Measurements from ENCODE around the gene STK39. TPM values are rescaled to one million over a fixed set of nuclear protein-coding genes. Genes with fewer than 3 reads are reported as not detected.

Gene STK39
- total and polyA plus RNA-seq, 9 donors, result 15.2 to 23.2 (median 18.5) TPM

GRCh38 chr2:168184681-168185513 is 62.5 kb downstream of the STK39 start:
- WGBS (ENCODE audit: insufficient coverage), result no CpG with 5 or more reads among the region's 4 CpGs
- Histone ChIP-seq H3K27ac (ENCODE audit: low read length) (no peak overlapping the region), H3K4me3 (ENCODE audit: low read length) (no peak overlapping the region), H3K9me3 (replicated peaks; ENCODE audit: control insufficient read depth, low read depth, low read length) (no peaks in the 10 kb centered on the region), H3K36me3 (ENCODE audit: control insufficient read depth, insufficient read depth, low read length) (no peaks in the 10 kb centered on the region), H3K27me3 (ENCODE audit: control insufficient read depth, insufficient read depth, low read length) (no peaks in the 10 kb centered on the region), H3K4me1 (ENCODE audit: control insufficient read depth, insufficient read depth, low read length) (no peaks in the 10 kb centered on the region)
- DNase-seq, result no peak

- no peak overlapping the region for H3K4me3 ChIP-seq (ENCODE audit: low read length)
- DNase-seq, result no peak
- no peaks in the 10 kb centered on the region for H3K4me1 ChIP-seq (ENCODE audit: control insufficient read depth, insufficient read depth, low read length)
- no peak overlapping the region for H3K27ac ChIP-seq (ENCODE audit: low read length)
- no peaks in the 10 kb centered on the region for H3K9me3 ChIP-seq (replicated peaks; ENCODE audit: control insufficient read depth, low read depth, low read length)
- no peaks in the 10 kb centered on the region for H3K27me3 ChIP-seq (ENCODE audit: control insufficient read depth, insufficient read depth, low read length)
- peaks cover 2% of the 10 kb centered on the region for H3K36me3 ChIP-seq (ENCODE audit: control insufficient read depth, insufficient read depth, low read length)
- WGBS (ENCODE audit: insufficient coverage), result 91% methylated on average over 4 of the region's 4 CpGs
These were observed 63.9 kb downstream of the STK39 start for GRCh38 chr2:168183308-168183997.

GRCh38 chr2:168182550-168183249 is 64.7 kb downstream of the STK39 start:
- no peaks in the 10 kb centered on the region for H3K4me1 ChIP-seq (ENCODE audit: control insufficient read depth, insufficient read depth, low read length)
- H3K36me3 ChIP-seq (ENCODE audit: control insufficient read depth, insufficient read depth, low read length), result peaks cover 2% of the 10 kb centered on the region
- 100% methylated on average over 2 of the region's 5 CpGs for WGBS (ENCODE audit: insufficient coverage)
- no peak overlapping the region for H3K27ac ChIP-seq (ENCODE audit: low read length)
- no peaks in the 10 kb centered on the region for H3K9me3 ChIP-seq (replicated peaks; ENCODE audit: control insufficient read depth, low read depth, low read length)
- no peaks in the 10 kb centered on the region for H3K27me3 ChIP-seq (ENCODE audit: control insufficient read depth, insufficient read depth, low read length)
- H3K4me3 ChIP-seq (ENCODE audit: low read length), result no peak overlapping the region
- no peak for DNase-seq

- Histone ChIP-seq H3K27ac (ENCODE audit: low read length) (no peak overlapping the region), H3K9me3 (replicated peaks; ENCODE audit: control insufficient read depth, low read depth, low read length) (no peaks in the 10 kb centered on the region), H3K36me3 (ENCODE audit: control insufficient read depth, insufficient read depth, low read length) (peaks cover 2% of the 10 kb centered on the region), H3K4me3 (ENCODE audit: low read length) (no peak overlapping the region), H3K4me1 (ENCODE audit: control insufficient read depth, insufficient read depth, low read length) (no peaks in the 10 kb centered on the region), H3K27me3 (ENCODE audit: control insufficient read depth, insufficient read depth, low read length) (no peaks in the 10 kb centered on the region)
- no peak for DNase-seq
- 48% methylated on average over 3 of the region's 4 CpGs for WGBS (ENCODE audit: insufficient coverage)
These were observed 65.6 kb downstream of the STK39 start for GRCh38 chr2:168181825-168182224.

GRCh38 chr2:168180914-168181313 is 66.5 kb downstream of the STK39 start:
- WGBS (ENCODE audit: insufficient coverage), result 100% methylated on average over 1 of the region's 3 CpGs
- H3K9me3 ChIP-seq (replicated peaks; ENCODE audit: control insufficient read depth, low read depth, low read length), result no peaks in the 10 kb centered on the region
- H3K27me3 ChIP-seq (ENCODE audit: control insufficient read depth, insufficient read depth, low read length), result no peaks in the 10 kb centered on the region
- DNase-seq, result no peak
- H3K4me1 ChIP-seq (ENCODE audit: control insufficient read depth, insufficient read depth, low read length), result no peaks in the 10 kb centered on the region
- no peak overlapping the region for H3K4me3 ChIP-seq (ENCODE audit: low read length)
- no peak overlapping the region for H3K27ac ChIP-seq (ENCODE audit: low read length)
- peaks cover 2% of the 10 kb centered on the region for H3K36me3 ChIP-seq (ENCODE audit: control insufficient read depth, insufficient read depth, low read length)

GRCh38 chr2:168180483-168180882 is 66.9 kb downstream of the STK39 start:
- no CpG with 5 or more reads among the region's 5 CpGs for WGBS (ENCODE audit: insufficient coverage)
- H3K4me1 ChIP-seq (ENCODE audit: control insufficient read depth, insufficient read depth, low read length), result no peaks in the 10 kb centered on the region
- no peaks in the 10 kb centered on the region for H3K9me3 ChIP-seq (replicated peaks; ENCODE audit: control insufficient read depth, low read depth, low read length)
- no peak for DNase-seq
- H3K27me3 ChIP-seq (ENCODE audit: control insufficient read depth, insufficient read depth, low read length), result no peaks in the 10 kb centered on the region
- H3K4me3 ChIP-seq (ENCODE audit: low read length), result no peak overlapping the region
- no peak overlapping the region for H3K27ac ChIP-seq (ENCODE audit: low read length)
- peaks cover 2% of the 10 kb centered on the region for H3K36me3 ChIP-seq (ENCODE audit: control insufficient read depth, insufficient read depth, low read length)

- no peaks in the 10 kb centered on the region for H3K4me1 ChIP-seq (ENCODE audit: control insufficient read depth, insufficient read depth, low read length)
- no peak for DNase-seq
- no peak overlapping the region for H3K4me3 ChIP-seq (ENCODE audit: low read length)
- no peaks in the 10 kb centered on the region for H3K27me3 ChIP-seq (ENCODE audit: control insufficient read depth, insufficient read depth, low read length)
- WGBS (ENCODE audit: insufficient coverage), result 90% methylated on average over 4 of the region's 5 CpGs
- H3K9me3 ChIP-seq (replicated peaks; ENCODE audit: control insufficient read depth, low read depth, low read length), result no peaks in the 10 kb centered on the region
- H3K36me3 ChIP-seq (ENCODE audit: control insufficient read depth, insufficient read depth, low read length), result peaks cover 2% of the 10 kb centered on the region
- no peak overlapping the region for H3K27ac ChIP-seq (ENCODE audit: low read length)
These were observed 67.8 kb downstream of the STK39 start for GRCh38 chr2:168179592-168179991.

- DNase-seq, result no peak
- no CpG with 5 or more reads among the region's 4 CpGs for WGBS (ENCODE audit: insufficient coverage)
- H3K27ac ChIP-seq (ENCODE audit: low read length), result no peak overlapping the region
- H3K4me1 ChIP-seq (ENCODE audit: control insufficient read depth, insufficient read depth, low read length), result no peaks in the 10 kb centered on the region
- H3K36me3 ChIP-seq (ENCODE audit: control insufficient read depth, insufficient read depth, low read length), result peaks cover 2% of the 10 kb centered on the region
- no peaks in the 10 kb centered on the region for H3K27me3 ChIP-seq (ENCODE audit: control insufficient read depth, insufficient read depth, low read length)
- no peaks in the 10 kb centered on the region for H3K9me3 ChIP-seq (replicated peaks; ENCODE audit: control insufficient read depth, low read depth, low read length)
- H3K4me3 ChIP-seq (ENCODE audit: low read length), result no peak overlapping the region
These were observed 68.7 kb downstream of the STK39 start for GRCh38 chr2:168178520-168179324.

GRCh38 chr2:168176402-168176801 is 71.0 kb downstream of the STK39 start:
- peaks cover 2% of the 10 kb centered on the region for H3K36me3 ChIP-seq (ENCODE audit: control insufficient read depth, insufficient read depth, low read length)
- DNase-seq, result no peak
- H3K4me1 ChIP-seq (ENCODE audit: control insufficient read depth, insufficient read depth, low read length), result no peaks in the 10 kb centered on the region
- H3K27ac ChIP-seq (ENCODE audit: low read length), result no peak overlapping the region
- no CpG with 5 or more reads among the region's 3 CpGs for WGBS (ENCODE audit: insufficient coverage)
- H3K27me3 ChIP-seq (ENCODE audit: control insufficient read depth, insufficient read depth, low read length), result no peaks in the 10 kb centered on the region
- no peak overlapping the region for H3K4me3 ChIP-seq (ENCODE audit: low read length)
- H3K9me3 ChIP-seq (replicated peaks; ENCODE audit: control insufficient read depth, low read depth, low read length), result no peaks in the 10 kb centered on the region
